Neutrophil (primary cell): ENCODE results near the gene PTPA.

ENCODE experiments used
- H3K27ac ChIP-seq: fragments of 200-600 bp; sonication (generic); 2 replicates; pipeline ENCODE4 v1.5.1; 2016; ENCODE audit warnings: mild to moderate bottlenecking, moderate library complexity
- H3K27me3 ChIP-seq: fragments of 200-600 bp; sonication (generic); 2 replicates; pipeline ENCODE4 v1.6.0; 2016; ENCODE audit warnings: mild to moderate bottlenecking
- H3K36me3 ChIP-seq: fragments of 200-600 bp; sonication (generic); 2 replicates; pipeline ENCODE4 v1.5.1; 2017
- H3K4me1 ChIP-seq, 2 experiments: fragments of 200-600 bp in 1 of 2; sonication (generic) in 1 of 2; 1 replicate in 1 of 2; 2 replicates in 1 of 2; pipeline versions ENCODE4 v1.5.1 to v1.6.1; 2013 to 2016; ENCODE audit warnings: low read depth in 1 of 2, low read length in 1 of 2, mild to moderate bottlenecking in 1 of 2, moderate library complexity in 1 of 2; ENCODE audit not compliant: control insufficient read depth in 1 of 2, insufficient read depth in 1 of 2
- H3K4me3 ChIP-seq, 2 experiments: fragments of 200-600 bp in 1 of 2; sonication (generic) in 1 of 2; 1 replicate in 1 of 2; 2 replicates in 1 of 2; pipeline ENCODE4 v1.5.1; 2013 to 2016; ENCODE audit warnings: low read depth in 1 of 2, low read length in 1 of 2, mild to moderate bottlenecking in 1 of 2, moderate library complexity in 1 of 2
- H3K9me3 ChIP-seq: fragments of 200-600 bp; sonication (generic); 2 replicates; pipeline ENCODE4 v1.5.1; 2016
- CTCF ChIP-seq: fragments of 200-600 bp; sonication (generic); IDR thresholded peaks from 2 replicates; pipeline ENCODE4 v1.5.1; 2016; ENCODE audit warnings: antibody characterized with exemption

PTPA gene

GRCh38 chr9:129175515-129175824, 64.3 kb downstream of the PTPA start:
- Histone ChIP-seq H3K27me3 (peaks cover 71% of the 10 kb centered on the region), H3K27ac (peak overlapping the region; percentile 64), H3K4me1 (peaks cover 52 to 55% of the 10 kb centered on the region in 2 experiments), H3K36me3 (no peaks in the 10 kb centered on the region), H3K9me3 (no peaks in the 10 kb centered on the region), H3K4me3 (peak overlapping the region; percentile 66 to 93)
- no peak for TF ChIP-seq CTCF

- peak overlapping the region; percentile 66 to 93 for H3K4me3 ChIP-seq
- no peaks in the 10 kb centered on the region for H3K9me3 ChIP-seq
- peak overlapping the region; percentile 64 for H3K27ac ChIP-seq
- H3K4me1 ChIP-seq: peaks cover 52 to 53% of the 10 kb centered on the region in 2 experiments
- H3K27me3 ChIP-seq: peaks cover 71% of the 10 kb centered on the region
- TF ChIP-seq CTCF: peak; percentile 12
- H3K36me3 ChIP-seq: no peaks in the 10 kb centered on the region
These were observed 64.8 kb downstream of the PTPA start for GRCh38 chr9:129175825-129176633.

- TF ChIP-seq CTCF: no peak
- peak overlapping the region; percentile 15 for H3K27ac ChIP-seq
These were observed 65.7 kb downstream of the PTPA start for GRCh38 chr9:129176701-129177442.

DNA sequence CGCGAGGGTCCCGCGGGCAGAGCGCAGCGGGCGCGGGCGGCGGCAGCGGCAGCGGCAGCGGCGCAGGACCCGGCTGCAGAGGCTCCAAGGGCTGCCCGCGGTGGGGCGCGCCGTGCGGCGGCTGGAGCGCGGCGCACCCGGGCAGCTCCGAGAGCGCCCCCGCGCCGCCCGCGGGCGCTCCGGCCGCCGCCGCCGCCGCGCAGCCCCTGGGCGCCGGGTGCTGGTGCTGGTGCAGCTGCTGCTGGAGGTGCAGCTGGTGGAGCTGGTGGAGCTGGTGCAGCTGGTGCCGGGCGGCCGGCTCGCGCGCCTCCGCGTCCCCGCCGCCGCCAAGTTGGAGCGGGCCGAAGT, 66.2 kb downstream of the PTPA start:
- TF ChIP-seq CTCF: no peak
- peak overlapping the region; percentile 78 to 93 for H3K4me3 ChIP-seq
- no peaks in the 10 kb centered on the region for H3K36me3 ChIP-seq
- H3K27ac ChIP-seq: no peak overlapping the region
- no peaks in the 10 kb centered on the region for H3K9me3 ChIP-seq
- peaks cover 52 to 53% of the 10 kb centered on the region in 2 experiments for H3K4me1 ChIP-seq
- peaks cover 64% of the 10 kb centered on the region for H3K27me3 ChIP-seq

More at GRCh38 chr9:129176701-129177442, 65.7 kb downstream of the PTPA start:
- Histone ChIP-seq H3K4me1 (peaks cover 52 to 53% of the 10 kb centered on the region in 2 experiments), H3K9me3 (no peaks in the 10 kb centered on the region), H3K4me3 (peak overlapping the region; percentile 66 to 93), H3K27me3 (peaks cover 69% of the 10 kb centered on the region), H3K36me3 (no peaks in the 10 kb centered on the region)

DNA sequence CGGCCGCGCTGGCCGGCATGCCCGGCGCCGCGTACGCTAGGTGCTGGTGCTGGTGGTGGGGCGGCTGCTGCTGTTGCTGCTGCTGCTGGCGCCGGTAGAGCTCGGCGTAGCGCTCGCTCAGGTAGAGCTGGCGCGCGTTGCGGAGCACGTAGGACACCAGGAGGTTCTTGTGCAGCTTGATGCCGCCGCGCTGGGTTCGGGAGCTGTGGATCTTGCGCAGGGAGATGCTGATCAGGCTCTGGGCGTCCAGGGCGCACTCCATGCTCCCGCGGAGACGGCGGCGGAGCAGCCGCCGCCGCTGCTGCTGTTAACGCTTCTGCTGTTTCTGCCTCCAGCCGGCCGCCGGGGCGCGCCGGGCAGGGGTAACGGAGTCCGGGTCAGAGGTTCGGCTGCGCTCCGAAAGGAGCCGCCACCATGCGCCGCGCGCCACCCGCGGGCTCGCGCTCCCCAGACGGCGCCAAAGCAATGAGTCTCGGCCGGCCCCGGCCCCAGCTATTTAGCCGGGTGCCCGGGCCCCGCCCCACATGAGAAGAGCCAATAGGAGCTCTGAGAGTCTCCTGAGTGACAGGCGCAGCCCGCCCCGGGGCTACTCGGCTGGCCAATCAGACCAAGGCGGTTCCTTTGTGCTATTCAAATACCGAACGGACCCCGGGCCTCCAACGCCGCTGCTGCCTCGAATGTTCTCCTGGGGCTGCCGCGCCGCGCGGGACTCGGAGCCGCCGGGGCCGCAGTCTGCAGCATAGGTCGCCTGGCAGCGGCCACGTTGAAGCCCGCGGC, 66.8 kb downstream of the PTPA start, which contains the start of gene IER5L:
IER5L (minus strand) TSS at position 471 of the 777 bp plus-strand sequence; CDS start at position 262, 209 bp downstream.
- peaks cover 52 to 53% of the 10 kb centered on the region in 2 experiments for H3K4me1 ChIP-seq
- peak within 1 kb of the TSS; percentile 78 to 93 for H3K4me3 ChIP-seq
- peak; percentile 15 for TF ChIP-seq CTCF
- H3K27ac ChIP-seq: peak within 1 kb of the TSS; percentile 15
- H3K9me3 ChIP-seq: no peaks in the 10 kb centered on the region
- no peaks in the 10 kb centered on the region for H3K36me3 ChIP-seq
- peaks cover 58% of the 10 kb centered on the region for H3K27me3 ChIP-seq
